ENCODE data around the gene NRP2.

The NRP2 gene

DNA sequence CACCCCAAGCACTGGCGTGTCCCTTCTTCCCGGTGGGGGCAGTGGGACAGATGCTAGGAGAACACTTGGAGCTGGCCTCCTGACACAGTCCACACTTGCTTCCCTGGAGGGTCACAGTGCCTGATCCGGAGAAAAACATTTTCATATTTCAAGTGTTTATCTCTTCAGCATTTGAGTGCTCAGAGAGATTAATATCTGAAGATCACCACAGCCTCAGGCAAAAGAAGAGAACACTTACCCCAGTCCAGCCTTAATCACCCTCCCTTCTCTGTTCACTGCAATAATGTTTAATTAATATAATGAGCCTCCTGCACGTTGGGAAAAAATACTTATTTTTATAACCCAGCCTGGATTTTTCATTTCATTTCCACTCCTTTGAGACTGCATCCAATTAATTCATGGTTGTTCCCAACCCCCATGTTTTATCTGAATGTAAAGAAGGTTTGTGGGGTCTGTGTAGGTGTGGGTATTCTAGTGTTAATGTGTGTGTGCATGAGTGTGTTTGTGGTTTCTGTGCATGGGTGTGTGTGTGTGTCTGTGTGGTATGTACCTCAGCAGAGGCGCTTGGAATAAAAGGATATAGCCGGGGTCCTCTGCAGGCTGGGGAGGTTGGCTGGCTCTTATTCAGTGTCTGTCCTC, 72.1 kb downstream of the NRP2 start:
- ATAC-seq: no peak
- TF ChIP-seq SNAI2 (CRISPR knock-in tag; IDR thresholded peaks at IDR 0.05) (no peak), BACH2 (CRISPR knock-in tag; IDR thresholded peaks at IDR 0.05; ENCODE audit: borderline replicate concordance) (no peak), RARB (CRISPR knock-in tag; IDR thresholded peaks at IDR 0.05) (no peak), GLIS3 (CRISPR knock-in tag; IDR thresholded peaks at IDR 0.05) (no peak), ZNF565 (CRISPR knock-in tag; conservative IDR thresholded peaks at IDR 0.05; ENCODE audit: low read depth) (no peak), ARNTL (CRISPR knock-in tag; IDR thresholded peaks at IDR 0.05; ENCODE audit: borderline replicate concordance, low read depth) (no peak), ISL1 (CRISPR knock-in tag; IDR thresholded peaks at IDR 0.05) (no peak)

DNA sequence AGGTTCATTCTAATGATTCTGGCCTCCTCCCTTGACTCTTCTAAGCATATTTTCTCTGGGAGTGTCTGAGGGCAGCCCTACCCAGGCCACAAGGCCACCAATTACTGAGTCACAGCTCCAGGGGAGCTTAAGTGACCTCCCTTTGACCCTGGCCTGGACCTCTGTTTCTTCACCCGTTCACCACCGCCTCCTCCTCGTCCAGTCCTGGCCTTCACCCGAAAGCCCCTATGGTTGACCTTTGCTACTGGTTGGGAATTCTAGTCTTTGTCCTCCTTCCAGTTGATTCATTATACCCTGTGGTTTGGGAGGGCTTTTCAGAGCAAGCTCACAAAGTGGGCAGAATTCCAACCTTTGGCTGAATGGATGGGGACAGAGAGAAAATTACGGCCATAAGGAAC, 72.6 kb downstream of the NRP2 start:
- ATAC-seq: 0 out of 3 replicates have a peak, but pooled peaks have one; percentile 10
- TF ChIP-seq RARB (CRISPR knock-in tag; IDR thresholded peaks at IDR 0.05): no peak
- TF ChIP-seq SNAI2 (CRISPR knock-in tag; IDR thresholded peaks at IDR 0.05): no peak
- no peak for TF ChIP-seq ZNF8 (CRISPR knock-in tag; IDR thresholded peaks at IDR 0.05)
- TF ChIP-seq ZNF565 (CRISPR knock-in tag; conservative IDR thresholded peaks at IDR 0.05; ENCODE audit: low read depth): no peak
- no peak for TF ChIP-seq ZFP30 (CRISPR knock-in tag; IDR thresholded peaks at IDR 0.05)
- no peak for TF ChIP-seq ZFP3 (CRISPR knock-in tag; IDR thresholded peaks at IDR 0.05)
- no peak for TF ChIP-seq PPARA (CRISPR knock-in tag; IDR thresholded peaks at IDR 0.05; ENCODE audit: borderline replicate concordance)
- TF ChIP-seq ARNTL (CRISPR knock-in tag; IDR thresholded peaks at IDR 0.05; ENCODE audit: borderline replicate concordance, low read depth): no peak
- TF ChIP-seq, protein P1, sequence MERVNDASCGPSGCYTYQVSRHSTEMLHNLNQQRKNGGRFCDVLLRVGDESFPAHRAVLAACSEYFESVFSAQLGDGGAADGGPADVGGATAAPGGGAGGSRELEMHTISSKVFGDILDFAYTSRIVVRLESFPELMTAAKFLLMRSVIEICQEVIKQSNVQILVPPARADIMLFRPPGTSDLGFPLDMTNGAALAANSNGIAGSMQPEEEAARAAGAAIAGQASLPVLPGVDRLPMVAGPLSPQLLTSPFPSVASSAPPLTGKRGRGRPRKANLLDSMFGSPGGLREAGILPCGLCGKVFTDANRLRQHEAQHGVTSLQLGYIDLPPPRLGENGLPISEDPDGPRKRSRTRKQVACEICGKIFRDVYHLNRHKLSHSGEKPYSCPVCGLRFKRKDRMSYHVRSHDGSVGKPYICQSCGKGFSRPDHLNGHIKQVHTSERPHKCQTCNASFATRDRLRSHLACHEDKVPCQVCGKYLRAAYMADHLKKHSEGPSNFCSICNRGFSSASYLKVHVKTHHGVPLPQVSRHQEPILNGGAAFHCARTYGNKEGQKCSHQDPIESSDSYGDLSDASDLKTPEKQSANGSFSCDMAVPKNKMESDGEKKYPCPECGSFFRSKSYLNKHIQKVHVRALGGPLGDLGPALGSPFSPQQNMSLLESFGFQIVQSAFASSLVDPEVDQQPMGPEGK (CRISPR knock-in tag; IDR thresholded peaks at IDR 0.05; ENCODE audit: borderline replicate concordance): no peak
- no peak for TF ChIP-seq BACH2 (CRISPR knock-in tag; IDR thresholded peaks at IDR 0.05; ENCODE audit: borderline replicate concordance)
- TF ChIP-seq, protein P2, sequence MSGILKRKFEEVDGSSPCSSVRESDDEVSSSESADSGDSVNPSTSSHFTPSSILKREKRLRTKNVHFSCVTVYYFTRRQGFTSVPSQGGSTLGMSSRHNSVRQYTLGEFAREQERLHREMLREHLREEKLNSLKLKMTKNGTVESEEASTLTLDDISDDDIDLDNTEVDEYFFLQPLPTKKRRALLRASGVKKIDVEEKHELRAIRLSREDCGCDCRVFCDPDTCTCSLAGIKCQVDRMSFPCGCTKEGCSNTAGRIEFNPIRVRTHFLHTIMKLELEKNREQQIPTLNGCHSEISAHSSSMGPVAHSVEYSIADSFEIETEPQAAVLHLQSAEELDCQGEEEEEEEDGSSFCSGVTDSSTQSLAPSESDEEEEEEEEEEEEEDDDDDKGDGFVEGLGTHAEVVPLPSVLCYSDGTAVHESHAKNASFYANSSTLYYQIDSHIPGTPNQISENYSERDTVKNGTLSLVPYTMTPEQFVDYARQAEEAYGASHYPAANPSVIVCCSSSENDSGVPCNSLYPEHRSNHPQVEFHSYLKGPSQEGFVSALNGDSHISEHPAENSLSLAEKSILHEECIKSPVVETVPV (CRISPR knock-in tag; IDR thresholded peaks at IDR 0.05): no peak
- no peak for TF ChIP-seq ESRRG (CRISPR knock-in tag; IDR thresholded peaks at IDR 0.05)
- TF ChIP-seq CSDC2 (CRISPR knock-in tag; IDR thresholded peaks at IDR 0.05): no peak
- TF ChIP-seq TCF4 (CRISPR knock-in tag; IDR thresholded peaks at IDR 0.05; ENCODE audit: borderline replicate concordance): no peak
- TF ChIP-seq ZC3H10 (CRISPR knock-in tag; IDR thresholded peaks at IDR 0.05): no peak
- TF ChIP-seq, protein P3, sequence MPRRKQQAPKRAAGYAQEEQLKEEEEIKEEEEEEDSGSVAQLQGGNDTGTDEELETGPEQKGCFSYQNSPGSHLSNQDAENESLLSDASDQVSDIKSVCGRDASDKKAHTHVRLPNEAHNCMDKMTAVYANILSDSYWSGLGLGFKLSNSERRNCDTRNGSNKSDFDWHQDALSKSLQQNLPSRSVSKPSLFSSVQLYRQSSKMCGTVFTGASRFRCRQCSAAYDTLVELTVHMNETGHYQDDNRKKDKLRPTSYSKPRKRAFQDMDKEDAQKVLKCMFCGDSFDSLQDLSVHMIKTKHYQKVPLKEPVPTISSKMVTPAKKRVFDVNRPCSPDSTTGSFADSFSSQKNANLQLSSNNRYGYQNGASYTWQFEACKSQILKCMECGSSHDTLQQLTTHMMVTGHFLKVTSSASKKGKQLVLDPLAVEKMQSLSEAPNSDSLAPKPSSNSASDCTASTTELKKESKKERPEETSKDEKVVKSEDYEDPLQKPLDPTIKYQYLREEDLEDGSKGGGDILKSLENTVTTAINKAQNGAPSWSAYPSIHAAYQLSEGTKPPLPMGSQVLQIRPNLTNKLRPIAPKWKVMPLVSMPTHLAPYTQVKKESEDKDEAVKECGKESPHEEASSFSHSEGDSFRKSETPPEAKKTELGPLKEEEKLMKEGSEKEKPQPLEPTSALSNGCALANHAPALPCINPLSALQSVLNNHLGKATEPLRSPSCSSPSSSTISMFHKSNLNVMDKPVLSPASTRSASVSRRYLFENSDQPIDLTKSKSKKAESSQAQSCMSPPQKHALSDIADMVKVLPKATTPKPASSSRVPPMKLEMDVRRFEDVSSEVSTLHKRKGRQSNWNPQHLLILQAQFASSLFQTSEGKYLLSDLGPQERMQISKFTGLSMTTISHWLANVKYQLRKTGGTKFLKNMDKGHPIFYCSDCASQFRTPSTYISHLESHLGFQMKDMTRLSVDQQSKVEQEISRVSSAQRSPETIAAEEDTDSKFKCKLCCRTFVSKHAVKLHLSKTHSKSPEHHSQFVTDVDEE (CRISPR knock-in tag; IDR thresholded peaks at IDR 0.05): no peak
- TF ChIP-seq ISL1 (CRISPR knock-in tag; IDR thresholded peaks at IDR 0.05): no peak
- TF ChIP-seq, protein P4, sequence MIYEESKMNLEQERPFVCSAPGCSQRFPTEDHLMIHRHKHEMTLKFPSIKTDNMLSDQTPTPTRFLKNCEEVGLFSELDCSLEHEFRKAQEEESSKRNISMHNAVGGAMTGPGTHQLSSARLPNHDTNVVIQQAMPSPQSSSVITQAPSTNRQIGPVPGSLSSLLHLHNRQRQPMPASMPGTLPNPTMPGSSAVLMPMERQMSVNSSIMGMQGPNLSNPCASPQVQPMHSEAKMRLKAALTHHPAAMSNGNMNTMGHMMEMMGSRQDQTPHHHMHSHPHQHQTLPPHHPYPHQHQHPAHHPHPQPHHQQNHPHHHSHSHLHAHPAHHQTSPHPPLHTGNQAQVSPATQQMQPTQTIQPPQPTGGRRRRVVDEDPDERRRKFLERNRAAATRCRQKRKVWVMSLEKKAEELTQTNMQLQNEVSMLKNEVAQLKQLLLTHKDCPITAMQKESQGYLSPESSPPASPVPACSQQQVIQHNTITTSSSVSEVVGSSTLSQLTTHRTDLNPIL (CRISPR knock-in tag; IDR thresholded peaks at IDR 0.05; ENCODE audit: low read depth): no peak
- TF ChIP-seq, protein P5, sequence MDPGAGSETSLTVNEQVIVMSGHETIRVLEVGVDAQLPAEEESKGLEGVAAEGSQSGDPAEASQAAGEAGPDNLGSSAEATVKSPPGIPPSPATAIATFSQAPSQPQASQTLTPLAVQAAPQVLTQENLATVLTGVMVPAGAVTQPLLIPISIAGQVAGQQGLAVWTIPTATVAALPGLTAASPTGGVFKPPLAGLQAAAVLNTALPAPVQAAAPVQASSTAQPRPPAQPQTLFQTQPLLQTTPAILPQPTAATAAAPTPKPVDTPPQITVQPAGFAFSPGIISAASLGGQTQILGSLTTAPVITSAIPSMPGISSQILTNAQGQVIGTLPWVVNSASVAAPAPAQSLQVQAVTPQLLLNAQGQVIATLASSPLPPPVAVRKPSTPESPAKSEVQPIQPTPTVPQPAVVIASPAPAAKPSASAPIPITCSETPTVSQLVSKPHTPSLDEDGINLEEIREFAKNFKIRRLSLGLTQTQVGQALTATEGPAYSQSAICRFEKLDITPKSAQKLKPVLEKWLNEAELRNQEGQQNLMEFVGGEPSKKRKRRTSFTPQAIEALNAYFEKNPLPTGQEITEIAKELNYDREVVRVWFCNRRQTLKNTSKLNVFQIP (CRISPR knock-in tag; IDR thresholded peaks at IDR 0.05; ENCODE audit: borderline replicate concordance, low read depth): no peak
- TF ChIP-seq ZNF70 (CRISPR knock-in tag; IDR thresholded peaks at IDR 0.05): no peak

DNA sequence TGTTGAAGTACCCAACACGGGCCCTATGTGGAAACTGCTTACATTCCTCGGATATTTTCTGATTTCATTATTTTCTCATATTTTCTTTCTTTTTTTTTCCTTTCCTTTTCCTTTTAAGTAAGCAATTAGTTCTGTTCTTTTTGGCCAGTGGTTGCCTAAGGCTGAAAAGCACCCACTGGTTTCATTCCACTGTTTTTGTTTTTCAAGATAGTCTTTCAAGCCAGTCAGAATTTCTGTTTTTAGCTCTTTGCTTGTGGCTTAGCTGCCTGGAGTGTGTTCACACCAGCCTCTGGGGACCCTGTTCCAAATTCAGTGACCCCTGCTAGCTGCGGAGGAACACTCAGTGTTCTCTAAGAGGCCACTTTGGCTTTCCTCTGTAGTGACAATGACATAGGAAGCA, 73.6 kb downstream of the NRP2 start:
- ATAC-seq: no peak
- TF ChIP-seq BACH2 (CRISPR knock-in tag; IDR thresholded peaks at IDR 0.05; ENCODE audit: borderline replicate concordance): no peak
- TF ChIP-seq, protein P4 (CRISPR knock-in tag; IDR thresholded peaks at IDR 0.05; ENCODE audit: low read depth): no peak
- no peak for TF ChIP-seq ZNF70 (CRISPR knock-in tag; IDR thresholded peaks at IDR 0.05)
- TF ChIP-seq ZFP30 (CRISPR knock-in tag; IDR thresholded peaks at IDR 0.05): no peak
- no peak for TF ChIP-seq SNAI2 (CRISPR knock-in tag; IDR thresholded peaks at IDR 0.05)
- no peak for TF ChIP-seq OSR1 (CRISPR knock-in tag; IDR thresholded peaks at IDR 0.05)
- TF ChIP-seq TOX (CRISPR knock-in tag; IDR thresholded peaks at IDR 0.05; ENCODE audit: borderline replicate concordance): no peak
